ENCODE measurements around the gene SLC35F4.
A peak's percentile ranks its signal among the peaks of the same experiment; 100 is the strongest.

The SLC35F4 gene

DNA sequence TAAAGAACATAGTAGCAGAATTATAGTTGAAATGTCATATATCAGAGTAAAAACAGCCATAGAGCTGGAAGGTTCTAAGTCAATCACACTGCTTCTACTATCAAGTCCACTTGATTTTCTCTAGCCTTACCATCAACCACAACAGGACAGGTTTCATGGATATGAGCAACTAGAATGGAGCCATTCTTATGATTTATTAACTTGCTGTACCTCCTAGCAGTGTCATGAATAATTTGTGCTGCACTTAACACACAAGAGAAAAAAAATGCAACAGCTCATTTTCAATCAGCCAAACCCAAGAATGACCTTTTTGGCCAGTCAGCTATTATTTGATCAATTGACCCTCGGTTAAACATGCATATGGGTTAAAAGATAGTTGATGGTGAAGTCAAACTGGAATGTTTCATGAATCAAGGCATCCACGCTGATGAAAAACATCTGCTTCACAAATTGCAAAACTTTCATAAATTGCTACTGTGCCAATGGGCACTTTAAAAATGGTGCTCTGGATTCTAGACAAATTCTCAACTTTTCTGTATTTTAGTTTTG, 316.8 kb downstream of the SLC35F4 start:
- H3K4me3 ChIP-seq (ENCODE audit: low read length), result no peak overlapping the region
- H3K27ac ChIP-seq (ENCODE audit: low read length), result no peak overlapping the region
- no peaks in the 10 kb centered on the region for H3K9me3 ChIP-seq (replicated peaks; ENCODE audit: insufficient read depth, low read length)
- no peak overlapping the region for H2AFZ ChIP-seq (ENCODE audit: low read length)
- no peaks in the 10 kb centered on the region for H3K36me3 ChIP-seq (replicated peaks; ENCODE audit: insufficient read depth, low read length)
- no peaks in the 10 kb centered on the region for H3K79me2 ChIP-seq (ENCODE audit: low read length)
- H4K20me1 ChIP-seq (ENCODE audit: insufficient read depth, low read length), result no peaks in the 10 kb centered on the region
- no peak for DNase-seq
- H3K4me1 ChIP-seq (ENCODE audit: low read length), result no peaks in the 10 kb centered on the region
- H3K9me2 ChIP-seq (replicated peaks; ENCODE audit: insufficient read depth, low read length), result no peaks in the 10 kb centered on the region
- no peaks in the 10 kb centered on the region for H3F3A ChIP-seq (ENCODE audit: insufficient read depth, low read length)
- no peaks in the 10 kb centered on the region for H3K27me3 ChIP-seq (replicated peaks; ENCODE audit: insufficient read depth, low read length)
- H3K4me2 ChIP-seq (ENCODE audit: low read depth, low read length), result no peak overlapping the region
- TF ChIP-seq EZH2 (optimal IDR thresholded peaks at IDR 0.05; ENCODE audit: low read depth, low read length) (no peak), EZH2phosphoT487 (IDR thresholded peaks at IDR 0.05; ENCODE audit: low read length) (no peak)
- TF ChIP-seq, protein P1, sequence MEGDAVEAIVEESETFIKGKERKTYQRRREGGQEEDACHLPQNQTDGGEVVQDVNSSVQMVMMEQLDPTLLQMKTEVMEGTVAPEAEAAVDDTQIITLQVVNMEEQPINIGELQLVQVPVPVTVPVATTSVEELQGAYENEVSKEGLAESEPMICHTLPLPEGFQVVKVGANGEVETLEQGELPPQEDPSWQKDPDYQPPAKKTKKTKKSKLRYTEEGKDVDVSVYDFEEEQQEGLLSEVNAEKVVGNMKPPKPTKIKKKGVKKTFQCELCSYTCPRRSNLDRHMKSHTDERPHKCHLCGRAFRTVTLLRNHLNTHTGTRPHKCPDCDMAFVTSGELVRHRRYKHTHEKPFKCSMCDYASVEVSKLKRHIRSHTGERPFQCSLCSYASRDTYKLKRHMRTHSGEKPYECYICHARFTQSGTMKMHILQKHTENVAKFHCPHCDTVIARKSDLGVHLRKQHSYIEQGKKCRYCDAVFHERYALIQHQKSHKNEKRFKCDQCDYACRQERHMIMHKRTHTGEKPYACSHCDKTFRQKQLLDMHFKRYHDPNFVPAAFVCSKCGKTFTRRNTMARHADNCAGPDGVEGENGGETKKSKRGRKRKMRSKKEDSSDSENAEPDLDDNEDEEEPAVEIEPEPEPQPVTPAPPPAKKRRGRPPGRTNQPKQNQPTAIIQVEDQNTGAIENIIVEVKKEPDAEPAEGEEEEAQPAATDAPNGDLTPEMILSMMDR (IDR thresholded peaks at IDR 0.05; ENCODE audit: low read length), result no peak
- no peak overlapping the region for H3K9ac ChIP-seq (ENCODE audit: low read length)

DNA sequence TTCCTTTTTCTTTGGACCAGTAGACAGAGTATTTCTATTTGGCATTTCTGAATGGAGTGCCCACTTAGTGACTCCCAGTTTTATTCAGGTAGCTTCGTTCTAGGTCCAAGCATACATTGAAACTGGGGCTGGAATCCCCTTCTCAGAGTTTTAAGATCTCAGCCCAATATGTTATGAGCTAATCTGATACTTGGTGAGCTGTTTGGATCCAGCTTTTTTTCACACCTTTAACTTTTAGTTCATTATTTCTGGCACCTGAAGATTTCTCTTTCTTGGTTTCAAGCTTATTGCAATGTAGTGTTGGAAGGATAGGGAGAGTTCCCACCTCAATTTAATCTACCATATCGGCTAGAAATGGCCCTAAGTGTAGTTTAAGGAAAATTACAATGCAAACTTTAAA, 318.8 kb downstream of the SLC35F4 start:
- Histone ChIP-seq H3K36me3 (replicated peaks; ENCODE audit: insufficient read depth, low read length) (no peaks in the 10 kb centered on the region), H4K20me1 (ENCODE audit: insufficient read depth, low read length) (no peaks in the 10 kb centered on the region), H3K4me3 (ENCODE audit: low read length) (no peak overlapping the region), H3K79me2 (ENCODE audit: low read length) (no peaks in the 10 kb centered on the region), H2AFZ (ENCODE audit: low read length) (no peak overlapping the region), H3K4me2 (ENCODE audit: low read depth, low read length) (no peak overlapping the region), H3K9me3 (replicated peaks; ENCODE audit: insufficient read depth, low read length) (no peaks in the 10 kb centered on the region), H3K9me2 (replicated peaks; ENCODE audit: insufficient read depth, low read length) (no peaks in the 10 kb centered on the region), H3F3A (ENCODE audit: insufficient read depth, low read length) (no peaks in the 10 kb centered on the region), H3K27ac (ENCODE audit: low read length) (no peak overlapping the region), H3K4me1 (ENCODE audit: low read length) (no peaks in the 10 kb centered on the region), H3K27me3 (replicated peaks; ENCODE audit: insufficient read depth, low read length) (no peaks in the 10 kb centered on the region), H3K9ac (ENCODE audit: low read length) (no peak overlapping the region)
- TF ChIP-seq EZH2 (optimal IDR thresholded peaks at IDR 0.05; ENCODE audit: low read depth, low read length), result no peak
- TF ChIP-seq, protein P1 (IDR thresholded peaks at IDR 0.05; ENCODE audit: low read length), result no peak
- no peak for TF ChIP-seq EZH2phosphoT487 (IDR thresholded peaks at IDR 0.05; ENCODE audit: low read length)
- DNase-seq, result no peak

- no peaks in the 10 kb centered on the region for H3K79me2 ChIP-seq (ENCODE audit: low read length)
- H2AFZ ChIP-seq (ENCODE audit: low read length), result no peak overlapping the region
- no peaks in the 10 kb centered on the region for H3K36me3 ChIP-seq (replicated peaks; ENCODE audit: insufficient read depth, low read length)
- H3K9me2 ChIP-seq (replicated peaks; ENCODE audit: insufficient read depth, low read length), result no peaks in the 10 kb centered on the region
- DNase-seq, result peak; percentile 23
- no peaks in the 10 kb centered on the region for H4K20me1 ChIP-seq (ENCODE audit: insufficient read depth, low read length)
- H3K27me3 ChIP-seq (replicated peaks; ENCODE audit: insufficient read depth, low read length), result no peaks in the 10 kb centered on the region
- H3K4me1 ChIP-seq (ENCODE audit: low read length), result no peaks in the 10 kb centered on the region
- no peak overlapping the region for H3K4me3 ChIP-seq (ENCODE audit: low read length)
- no peak overlapping the region for H3K9ac ChIP-seq (ENCODE audit: low read length)
- no peak overlapping the region for H3K27ac ChIP-seq (ENCODE audit: low read length)
- H3K4me2 ChIP-seq (ENCODE audit: low read depth, low read length), result no peak overlapping the region
- no peaks in the 10 kb centered on the region for H3F3A ChIP-seq (ENCODE audit: insufficient read depth, low read length)
- no peaks in the 10 kb centered on the region for H3K9me3 ChIP-seq (replicated peaks; ENCODE audit: insufficient read depth, low read length)
- TF ChIP-seq EZH2 (optimal IDR thresholded peaks at IDR 0.05; ENCODE audit: low read depth, low read length), result no peak
- TF ChIP-seq, protein P1 (IDR thresholded peaks at IDR 0.05; ENCODE audit: low read length), result peak; percentile 42
Measured at GRCh38 chr14:57533214-57533613, 332.7 kb downstream of the SLC35F4 start.

All from MM.1S (cell line).